HG02798 (cell line): ENCODE measurements around the gene MYOF.
"Not testable (repeated sequence)": the region's sequence is repeated elsewhere in the genome, so short reads cannot be mapped to it uniquely, and the experiment has no call there.

ENCODE experiments used
- ATAC-seq: cut with Tn5 transposase; IDR thresholded peaks from one replicate; pipeline ENCODE4 v1.9.1; 2021; ENCODE audit warnings: mild to moderate bottlenecking; ENCODE audit not compliant: unreplicated experiment, poor library complexity

The MYOF gene

DNA sequence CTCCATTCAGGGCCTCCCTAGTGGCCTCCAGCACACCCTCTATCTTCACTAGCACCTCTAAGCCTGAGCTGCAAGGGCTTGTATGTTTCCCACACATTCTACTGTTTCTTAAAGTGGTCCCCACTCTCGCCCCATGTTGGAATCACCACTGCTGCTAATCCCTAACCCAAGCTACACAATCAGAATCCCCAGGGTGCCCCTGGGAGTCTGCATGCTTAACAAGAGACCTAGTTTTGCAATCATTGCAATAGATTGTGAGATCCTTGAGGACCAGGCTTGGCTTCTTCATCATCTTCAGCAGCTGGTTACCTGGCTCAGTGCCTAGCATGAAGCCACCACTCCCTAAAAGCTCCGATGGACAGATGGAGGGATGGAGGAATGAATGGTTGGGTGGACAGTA lies 113.9 kb downstream of the MYOF start:
- ATAC-seq, result no peak

DNA sequence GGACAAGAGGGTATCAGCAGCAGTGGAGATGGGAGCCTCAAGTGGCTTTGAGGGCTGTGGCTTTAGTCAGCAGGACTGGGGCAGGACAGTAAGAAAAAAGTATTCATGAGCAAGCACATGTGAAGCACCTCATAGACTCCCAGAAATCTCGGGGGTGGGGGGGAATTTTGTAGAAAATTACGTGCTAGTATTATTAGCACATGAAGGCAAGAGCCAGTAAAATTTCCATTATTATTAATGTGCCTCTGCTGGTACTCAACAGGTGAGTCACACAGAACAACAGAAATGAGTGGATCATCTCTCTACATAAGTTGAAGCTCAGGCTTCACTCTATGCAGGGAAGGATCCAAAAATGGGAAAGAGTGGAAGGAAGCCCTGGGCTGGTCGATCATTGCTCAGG lies 114.5 kb downstream of the MYOF start:
- ATAC-seq, result no peak

DNA sequence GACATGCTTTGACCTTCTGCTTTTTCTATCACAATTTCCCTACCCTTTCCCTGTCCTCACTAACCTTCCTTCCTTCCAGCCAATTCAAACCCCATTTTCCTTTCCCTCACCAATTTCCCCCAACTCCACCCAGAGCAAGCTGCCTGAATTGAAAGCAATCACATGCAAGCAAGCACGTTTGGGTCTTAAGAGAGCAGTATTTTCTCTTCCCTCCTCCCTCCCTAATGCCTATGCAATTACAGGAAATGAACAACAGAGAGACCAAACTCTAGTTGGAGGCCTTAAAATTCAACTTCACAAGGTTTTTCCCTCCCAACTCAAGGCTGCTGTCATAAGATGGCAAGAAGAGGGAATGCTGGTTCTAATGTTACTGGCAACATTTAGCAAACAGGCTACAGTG lies 117.2 kb downstream of the MYOF start:
- no peak for ATAC-seq

DNA sequence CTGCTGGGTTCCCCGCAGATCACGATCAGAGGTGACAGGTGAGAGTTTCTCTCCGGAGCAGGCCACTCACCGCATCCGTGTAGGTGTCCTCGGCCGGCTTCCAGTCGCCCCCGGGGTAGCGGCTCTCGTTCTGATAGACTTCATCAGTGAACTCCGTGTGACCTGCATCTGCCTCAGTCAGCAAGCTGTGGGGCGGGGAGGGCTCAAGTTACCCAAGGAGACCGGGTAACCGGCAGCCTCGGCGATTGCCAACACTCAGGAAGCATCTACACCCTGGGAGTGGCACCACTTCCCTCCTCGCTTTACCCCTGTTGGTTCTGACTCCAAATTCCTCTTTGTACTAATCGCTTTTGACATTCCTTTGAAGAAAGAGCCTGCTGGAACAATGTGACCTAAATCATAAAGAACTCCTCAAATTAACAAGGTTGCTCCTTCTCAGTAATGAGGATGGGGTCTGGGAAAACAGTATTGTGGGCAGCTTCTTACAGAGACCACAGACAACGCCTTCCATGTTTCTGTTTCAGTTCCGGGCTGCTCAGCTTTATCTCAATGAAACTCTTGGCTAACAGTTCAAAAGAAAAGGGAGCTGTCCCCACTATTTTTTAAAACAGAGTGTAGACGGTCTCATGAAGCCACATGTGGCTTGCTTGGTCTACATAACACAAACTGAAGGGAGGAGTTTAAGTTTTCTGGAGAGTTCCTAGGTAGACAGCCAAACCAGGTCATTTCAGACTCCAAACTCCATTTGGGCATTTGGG lies 118.1 kb downstream of the MYOF start:
- no peak for ATAC-seq

DNA sequence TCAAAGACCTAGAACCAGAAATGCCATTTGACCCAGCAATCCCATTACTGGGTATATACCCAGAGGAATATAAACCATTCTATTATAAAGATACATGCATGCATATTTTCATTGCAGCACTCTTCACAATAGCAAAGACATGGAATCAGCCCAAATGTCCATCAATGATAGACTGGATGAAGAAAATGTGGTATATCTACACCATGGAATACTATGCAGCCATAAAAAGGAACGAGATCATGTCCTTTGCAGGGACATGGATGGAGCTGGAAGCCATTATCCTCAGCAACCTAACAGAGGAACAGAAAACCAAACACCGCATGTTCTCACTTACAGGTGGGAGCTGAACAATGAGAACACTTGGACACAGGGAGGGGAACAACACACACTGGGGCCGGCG lies 123.7 kb downstream of the MYOF start:
- ATAC-seq, result not testable (repeated sequence)

DNA sequence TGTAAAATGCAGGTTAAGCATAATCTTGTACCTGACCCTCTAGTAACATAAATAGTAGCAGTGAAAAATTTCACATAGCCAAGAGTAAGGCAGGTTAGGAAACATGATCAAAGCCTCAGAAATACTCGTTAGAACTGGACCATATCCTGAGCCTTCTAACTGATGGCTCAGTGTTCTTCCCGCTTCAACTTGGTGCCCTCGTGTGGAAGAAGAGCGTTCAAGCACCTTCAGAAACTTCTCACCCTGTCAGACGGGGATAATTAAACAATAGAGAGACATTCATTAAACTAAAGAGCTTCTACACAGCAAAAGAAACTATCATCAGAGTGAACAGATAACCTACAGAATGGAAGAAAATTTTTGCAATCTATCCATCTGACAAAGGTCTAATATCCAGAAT lies 124.5 kb downstream of the MYOF start:
- ATAC-seq, result peak; percentile 49

DNA sequence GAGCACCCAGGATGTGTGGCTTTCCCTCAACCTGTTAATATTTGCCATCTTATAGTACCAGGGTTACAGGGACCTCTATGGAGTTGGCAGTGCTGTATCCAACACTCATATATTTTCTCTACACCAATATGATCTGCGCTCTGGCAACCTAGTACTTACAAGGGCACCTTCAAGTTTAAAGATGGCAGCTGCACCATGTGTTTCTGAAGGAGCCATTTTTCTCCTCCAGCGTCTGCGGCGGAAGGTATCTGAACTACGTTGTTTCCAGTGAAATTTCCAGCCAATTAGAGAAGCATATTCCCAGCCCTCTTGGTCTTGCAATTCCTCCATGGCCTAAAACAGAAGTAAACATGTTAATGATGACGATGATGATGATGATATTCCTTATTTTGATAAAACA lies 125.6 kb downstream of the MYOF start:
- no peak for ATAC-seq

DNA sequence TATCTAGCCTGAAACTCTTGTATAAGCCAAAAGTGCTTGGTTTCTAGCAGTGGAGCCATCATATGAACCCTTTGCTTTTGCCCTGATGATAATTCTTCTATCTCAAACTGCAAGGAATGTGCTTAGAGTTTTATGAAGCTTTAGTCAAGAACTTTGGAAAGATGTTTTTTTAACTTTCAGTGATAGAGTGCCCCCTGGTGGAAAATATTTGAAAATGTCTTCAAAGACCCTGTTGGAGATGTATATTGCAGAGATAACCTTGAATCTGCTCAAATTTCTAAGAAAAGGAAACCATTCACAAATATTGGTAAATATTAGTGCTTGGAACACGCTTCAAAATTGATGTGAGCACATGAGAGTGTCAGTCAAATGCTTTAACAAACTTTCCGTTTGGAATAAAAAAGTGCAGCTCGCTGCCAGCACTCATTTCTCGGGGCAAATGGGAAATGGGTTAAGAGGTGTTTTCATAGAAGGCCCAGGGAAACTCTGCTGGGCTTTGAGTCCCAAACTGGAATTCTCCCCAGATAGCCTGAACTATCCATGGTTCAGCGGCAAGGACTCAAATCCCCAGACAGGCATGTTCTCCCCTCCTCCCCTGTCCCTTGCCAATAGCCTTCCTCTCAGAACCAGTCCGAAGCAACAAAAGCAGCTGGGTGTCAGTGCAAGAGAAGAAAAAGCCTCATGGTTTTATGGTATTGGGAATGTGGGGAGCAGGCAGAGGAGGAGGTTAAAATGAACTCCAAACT lies 129.3 kb downstream of the MYOF start:
- ATAC-seq, result no peak

DNA sequence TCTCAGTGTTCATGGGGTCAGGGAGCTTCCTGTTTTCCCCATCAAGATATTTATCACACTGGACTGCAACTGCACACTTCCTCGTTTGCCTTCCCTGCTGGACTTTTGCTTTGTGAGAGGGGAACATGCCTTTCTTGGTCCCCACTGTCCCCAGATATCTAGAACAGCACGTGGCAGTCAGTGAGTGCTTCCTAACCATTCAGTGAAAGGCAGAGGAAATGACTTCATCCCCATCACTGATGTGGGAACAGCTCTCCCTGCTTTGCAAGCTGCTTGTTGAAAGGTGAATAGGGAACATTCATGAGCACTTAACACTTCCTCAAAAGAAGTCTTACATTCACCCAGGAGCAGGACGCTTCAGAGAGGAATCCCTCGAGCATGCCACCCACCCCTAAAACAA lies 135.4 kb downstream of the MYOF start:
- ATAC-seq, result no peak

DNA sequence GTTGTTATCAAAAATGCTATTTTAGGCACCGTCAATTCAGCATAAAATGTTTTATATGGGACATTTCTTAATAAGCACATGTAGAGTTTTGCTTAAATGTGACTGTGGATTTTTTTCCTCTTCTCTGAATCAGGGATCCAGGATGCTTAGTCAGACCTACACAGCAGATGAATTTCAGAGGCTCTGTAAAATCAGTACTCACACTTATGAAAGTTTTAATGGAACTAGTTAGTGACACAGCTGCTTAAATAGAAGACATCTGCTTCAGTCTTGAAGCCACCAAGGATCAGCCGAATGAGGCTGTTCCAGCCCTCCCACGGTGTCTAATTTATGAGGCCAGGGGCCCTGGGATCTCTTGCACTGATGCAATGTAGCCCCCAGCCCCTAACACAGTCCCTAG lies 136.0 kb downstream of the MYOF start:
- no peak for ATAC-seq

DNA sequence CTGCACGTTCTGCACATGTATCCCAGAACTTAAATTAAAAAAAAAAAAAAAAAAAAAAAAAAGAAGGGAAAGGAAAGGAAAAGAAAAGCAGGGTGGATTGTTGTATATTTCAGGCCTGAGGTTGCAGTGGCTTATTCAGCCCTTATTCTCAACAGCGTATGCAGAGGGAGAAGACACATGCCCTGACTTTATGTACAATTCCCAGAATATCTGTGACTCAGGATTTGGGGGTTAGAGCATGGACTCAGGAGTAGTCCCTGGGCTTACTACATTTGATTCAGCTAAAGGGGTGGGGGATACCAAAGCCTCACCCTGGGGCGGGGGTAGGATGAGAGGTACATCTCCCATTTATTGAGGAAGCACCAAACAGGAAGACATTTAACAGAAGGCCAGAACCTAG lies 137.4 kb downstream of the MYOF start:
- no peak for ATAC-seq

DNA sequence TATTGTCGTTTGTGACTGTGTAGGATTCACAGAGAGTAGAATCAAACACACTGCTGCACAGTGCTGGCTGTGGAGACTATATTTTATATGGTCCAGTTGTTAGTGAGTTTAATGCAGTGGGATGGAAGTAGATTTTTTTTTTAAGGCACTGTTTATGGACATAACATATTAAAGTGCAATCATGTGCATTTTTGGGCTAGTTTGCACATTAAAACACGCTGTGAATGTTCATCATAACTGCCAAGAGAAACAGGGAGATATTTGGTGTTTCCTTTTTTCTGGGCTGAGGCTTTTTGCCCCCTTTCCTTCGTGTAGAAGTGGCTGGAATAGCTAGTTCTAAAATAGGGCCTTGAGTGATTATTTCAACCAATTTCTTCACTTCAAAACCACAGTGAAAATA lies 139.2 kb downstream of the MYOF start:
- ATAC-seq, result no peak

DNA sequence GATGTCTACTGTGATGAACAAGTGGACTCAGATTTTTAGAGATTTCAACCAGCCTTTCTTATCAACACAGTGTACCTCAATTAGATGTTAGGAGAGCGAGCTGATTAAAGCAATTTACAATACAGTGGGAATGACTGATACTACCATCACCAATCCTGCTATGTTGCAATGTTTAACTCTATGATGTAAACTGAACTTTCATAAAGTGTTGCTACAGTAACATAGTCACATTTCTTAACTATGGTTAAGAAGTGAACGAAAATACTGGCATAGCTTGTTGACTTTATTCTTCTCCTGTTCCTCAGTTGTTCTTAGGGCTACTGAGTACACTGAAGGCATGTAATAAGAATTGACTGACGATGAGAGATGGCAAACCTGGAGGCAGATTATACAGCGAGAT lies 139.8 kb downstream of the MYOF start:
- ATAC-seq, result no peak

DNA sequence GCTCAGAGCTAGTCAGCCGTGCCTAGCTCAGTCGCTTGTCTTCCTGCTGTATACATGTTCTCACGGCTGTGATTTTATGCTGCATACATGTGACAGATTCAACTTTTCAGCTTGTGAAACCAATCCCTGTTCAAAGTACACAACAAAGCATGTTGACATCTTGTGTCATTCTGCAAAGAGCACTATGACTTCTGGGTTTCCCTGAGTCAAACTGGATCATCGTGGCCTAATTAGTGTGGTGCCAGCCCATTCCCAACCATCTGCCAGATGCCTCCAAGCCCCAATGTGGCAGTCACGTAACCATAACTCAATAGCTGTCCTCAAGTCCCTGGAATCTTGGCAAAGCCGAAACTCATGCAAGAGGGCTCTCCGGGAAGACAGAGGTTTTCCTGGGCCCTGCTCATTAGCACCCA lies 144.8 kb downstream of the MYOF start:
- no peak for ATAC-seq

DNA sequence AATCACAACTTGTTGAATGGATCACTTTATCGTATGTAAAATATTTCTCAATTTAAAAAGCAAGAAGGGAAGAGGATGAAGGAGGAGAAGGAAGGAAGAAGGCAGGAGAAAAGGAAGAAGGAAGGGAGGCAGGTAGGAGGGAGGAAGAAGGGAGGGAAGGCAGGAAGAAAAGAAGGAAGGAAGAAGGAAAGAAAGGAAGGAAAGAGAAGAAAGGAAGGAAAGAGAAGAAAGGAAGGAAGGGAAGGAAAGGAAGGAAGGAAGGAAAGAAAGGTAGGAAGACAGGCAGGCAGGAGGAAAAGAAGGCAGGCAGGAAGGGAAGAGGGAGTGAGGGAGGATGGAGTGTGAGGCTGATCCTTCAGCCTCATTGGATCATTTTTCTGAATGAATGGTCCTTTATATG lies 145.5 kb downstream of the MYOF start:
- ATAC-seq, result no peak

DNA sequence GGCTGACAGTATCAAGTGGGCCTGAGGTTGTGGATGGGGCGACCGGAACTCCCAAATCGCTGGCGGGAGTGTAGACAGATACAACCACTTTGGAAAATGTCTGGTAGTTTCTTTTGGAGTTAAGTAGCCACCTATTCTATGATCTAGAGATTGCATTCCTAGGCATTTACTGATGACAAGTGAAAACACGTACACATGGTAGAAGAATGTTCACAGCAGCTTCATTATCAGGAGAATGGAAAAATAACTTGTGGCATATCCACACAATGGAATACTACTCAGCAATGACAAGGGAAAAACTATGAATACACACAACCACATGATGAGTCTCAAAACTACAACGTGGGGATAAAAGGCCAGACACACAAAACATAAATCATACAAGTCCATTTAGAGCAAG lies 146.0 kb downstream of the MYOF start:
- no peak for ATAC-seq

DNA sequence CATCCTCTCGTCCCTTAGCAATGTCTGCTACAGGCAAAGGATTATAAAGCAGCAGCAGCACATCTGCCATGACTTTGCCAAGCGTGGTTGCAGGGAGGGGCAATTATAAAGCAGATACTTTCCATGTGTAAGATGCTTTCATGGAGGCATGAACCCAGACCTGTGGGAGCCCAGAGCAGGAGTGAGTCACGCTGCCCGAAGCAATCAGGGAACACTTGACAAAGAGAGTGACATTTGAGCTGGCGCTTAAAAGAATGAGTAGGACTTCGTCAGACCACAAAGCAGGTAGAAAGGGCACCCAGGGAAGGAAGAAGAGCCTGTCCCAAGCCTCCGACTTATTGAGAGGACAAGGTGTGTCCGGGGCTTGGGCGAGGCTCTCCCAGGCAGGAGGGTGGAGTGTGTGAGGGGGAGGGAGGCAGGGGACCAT lies 147.2 kb downstream of the MYOF start:
- no peak for ATAC-seq

DNA sequence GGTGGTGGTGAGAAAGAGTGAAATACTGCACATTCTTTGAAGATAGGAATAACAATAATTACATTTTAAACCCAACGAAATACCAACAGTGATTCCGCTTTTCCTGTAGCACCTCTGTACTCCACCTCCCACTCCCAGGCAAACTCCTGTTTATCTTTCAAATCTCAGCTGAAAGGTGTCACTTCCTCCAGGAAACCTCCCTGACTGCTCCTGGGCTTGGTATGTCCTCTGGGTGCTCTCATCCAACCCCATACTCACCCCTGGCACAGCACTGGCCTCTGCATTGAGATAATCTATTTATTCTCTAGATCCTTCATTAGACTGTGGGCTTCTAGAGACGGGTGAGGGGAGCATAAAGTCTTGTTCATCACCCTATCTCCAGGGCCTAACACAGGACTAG lies 148.0 kb downstream of the MYOF start:
- ATAC-seq, result no peak

DNA sequence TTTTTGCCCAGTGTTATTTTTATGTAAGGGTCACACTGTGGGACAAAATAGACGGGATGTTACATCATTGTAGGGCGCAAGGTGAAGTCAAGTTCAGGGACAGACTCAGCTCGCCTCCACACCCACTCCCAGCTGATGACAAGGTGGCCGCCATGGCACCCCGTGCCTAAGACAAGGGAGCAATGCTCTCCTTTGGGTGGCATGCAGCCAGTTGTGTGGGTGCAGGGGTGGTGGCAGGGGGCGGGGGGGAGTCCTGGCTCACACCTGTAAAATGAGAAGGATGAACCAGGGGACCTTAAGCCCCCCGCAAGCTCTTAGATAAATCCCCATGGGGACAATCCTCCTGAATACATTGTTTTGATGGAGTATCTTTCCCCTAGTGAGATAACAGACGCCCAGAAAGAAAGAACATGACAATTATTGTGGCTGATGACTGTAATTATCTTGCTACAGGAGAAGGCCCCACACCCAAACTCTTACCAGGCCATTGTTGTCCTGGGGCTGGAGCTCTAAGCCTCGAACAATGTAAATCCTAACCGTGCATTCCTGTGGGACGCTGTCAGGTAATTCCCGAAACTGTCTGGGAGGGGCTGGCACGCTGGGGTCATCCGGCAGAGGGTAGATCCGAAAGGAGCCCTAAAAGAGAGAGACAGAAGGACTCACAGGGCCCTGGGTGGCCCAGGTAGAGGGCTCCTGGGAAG lies 148.7 kb downstream of the MYOF start:
- no peak for ATAC-seq

DNA sequence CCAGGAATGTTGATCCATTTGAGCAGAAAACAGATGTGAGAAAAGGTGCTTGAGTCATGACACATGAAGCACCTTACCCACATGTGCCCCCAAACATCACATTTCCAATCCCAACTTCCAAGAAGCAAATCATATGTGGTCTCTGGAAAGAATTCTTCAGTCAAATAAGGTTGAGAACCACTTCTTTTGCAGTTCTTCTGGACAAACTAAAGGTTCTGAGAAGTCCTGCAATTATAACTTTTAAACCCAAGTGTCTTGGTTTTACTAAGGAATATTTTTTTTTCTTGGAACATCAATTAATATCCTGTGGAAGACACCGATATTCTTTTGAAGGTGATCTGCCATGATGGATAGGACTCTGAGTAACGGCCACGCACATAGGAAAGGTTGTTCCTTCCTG lies 151.3 kb downstream of the MYOF start:
- no peak for ATAC-seq

DNA sequence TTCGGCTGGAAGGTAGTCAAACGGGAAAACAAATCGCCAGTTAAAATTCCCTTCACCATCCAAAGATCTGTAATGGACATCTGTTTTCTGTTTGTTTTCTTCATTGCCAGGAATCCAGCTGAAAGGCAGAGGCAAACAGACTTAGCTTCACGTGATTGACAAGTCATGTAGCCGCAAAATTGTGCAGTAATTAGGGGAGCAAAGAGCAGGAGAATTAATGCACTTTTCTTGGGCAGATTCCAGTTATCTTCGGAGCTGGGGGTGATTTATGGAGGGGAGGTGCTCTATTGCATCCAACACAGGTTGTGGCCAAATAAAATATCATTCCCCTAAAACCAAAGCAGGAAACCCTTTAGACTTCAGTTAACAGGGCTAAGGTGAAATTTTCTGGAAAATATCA lies 162.2 kb downstream of the MYOF start:
- ATAC-seq, result no peak
